D341Med (cell line): ENCODE data around the gene ACSS1.
"Not testable (repeated sequence)": the region's sequence is repeated elsewhere in the genome, so short reads cannot be mapped to it uniquely, and the experiment has no call there.

ENCODE experiments used
- DNase-seq: peaks from one replicate; pipeline ENCODE4 v3.0.0; 2012; ENCODE audit warnings: low spot score

Gene ACSS1

DNA sequence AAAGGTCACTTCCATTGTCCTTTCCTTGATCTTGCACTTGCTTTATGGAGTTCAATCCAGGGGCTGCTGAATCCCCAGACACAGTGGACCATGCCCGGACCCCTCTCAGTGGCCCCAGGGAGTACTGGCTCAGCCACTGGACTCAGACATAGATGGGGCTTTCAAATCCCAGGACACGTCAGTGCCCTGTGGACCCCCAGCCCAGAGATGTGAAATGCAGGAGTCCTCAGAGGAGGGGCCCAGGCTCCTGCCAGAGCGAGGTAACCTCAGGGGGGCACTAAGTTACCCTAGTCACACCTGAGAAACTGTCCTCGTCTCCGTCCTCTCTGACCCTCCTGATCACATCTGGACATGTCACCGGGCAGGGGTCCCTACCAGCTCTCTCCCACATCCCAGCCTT lies 46.7 kb downstream of the ACSS1 start:
- DNase-seq: no peak

DNA sequence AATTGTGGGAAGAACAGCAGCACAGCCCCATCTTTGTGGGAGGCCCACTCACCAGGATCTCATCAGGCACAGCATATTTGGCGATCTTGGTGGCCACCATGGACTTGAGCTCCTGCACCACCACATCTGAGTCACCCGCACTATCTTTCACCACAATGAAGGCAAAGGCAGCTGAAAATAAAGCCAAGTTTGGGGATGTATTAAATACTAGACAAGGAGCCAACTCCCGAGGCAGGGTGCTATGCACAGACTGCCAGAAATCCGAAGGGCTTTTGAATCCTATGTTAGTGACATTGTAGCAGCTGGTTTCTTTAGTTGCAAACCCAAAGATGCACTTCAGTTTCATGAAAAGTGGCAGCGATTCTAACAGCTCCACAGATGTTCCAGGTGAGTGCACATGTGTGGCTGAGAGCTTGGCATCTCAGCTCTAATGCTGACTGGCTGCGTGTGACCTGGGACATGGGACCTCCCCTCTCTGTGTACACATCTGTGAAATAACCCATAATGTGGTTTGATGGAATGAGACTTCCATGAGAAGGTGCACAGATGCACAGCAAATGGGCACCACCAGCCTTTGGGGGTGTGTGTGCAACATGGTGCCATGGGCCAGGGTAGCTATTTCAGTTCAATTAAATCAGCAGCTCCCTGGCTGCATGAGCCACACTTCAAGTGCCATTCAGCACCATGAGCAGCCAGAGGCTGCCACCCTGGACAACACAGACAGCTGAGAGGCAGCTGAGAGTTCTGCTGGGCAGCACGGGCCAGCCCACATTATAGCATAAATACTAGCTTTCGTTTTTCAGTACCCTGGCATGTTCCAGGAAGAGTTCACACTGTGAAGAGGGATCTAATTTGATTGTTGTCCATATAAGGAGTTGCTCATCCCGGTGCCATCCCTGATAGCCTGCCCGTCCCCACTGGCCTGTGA lies 48.5 kb downstream of the ACSS1 start:
- no peak for DNase-seq

DNA sequence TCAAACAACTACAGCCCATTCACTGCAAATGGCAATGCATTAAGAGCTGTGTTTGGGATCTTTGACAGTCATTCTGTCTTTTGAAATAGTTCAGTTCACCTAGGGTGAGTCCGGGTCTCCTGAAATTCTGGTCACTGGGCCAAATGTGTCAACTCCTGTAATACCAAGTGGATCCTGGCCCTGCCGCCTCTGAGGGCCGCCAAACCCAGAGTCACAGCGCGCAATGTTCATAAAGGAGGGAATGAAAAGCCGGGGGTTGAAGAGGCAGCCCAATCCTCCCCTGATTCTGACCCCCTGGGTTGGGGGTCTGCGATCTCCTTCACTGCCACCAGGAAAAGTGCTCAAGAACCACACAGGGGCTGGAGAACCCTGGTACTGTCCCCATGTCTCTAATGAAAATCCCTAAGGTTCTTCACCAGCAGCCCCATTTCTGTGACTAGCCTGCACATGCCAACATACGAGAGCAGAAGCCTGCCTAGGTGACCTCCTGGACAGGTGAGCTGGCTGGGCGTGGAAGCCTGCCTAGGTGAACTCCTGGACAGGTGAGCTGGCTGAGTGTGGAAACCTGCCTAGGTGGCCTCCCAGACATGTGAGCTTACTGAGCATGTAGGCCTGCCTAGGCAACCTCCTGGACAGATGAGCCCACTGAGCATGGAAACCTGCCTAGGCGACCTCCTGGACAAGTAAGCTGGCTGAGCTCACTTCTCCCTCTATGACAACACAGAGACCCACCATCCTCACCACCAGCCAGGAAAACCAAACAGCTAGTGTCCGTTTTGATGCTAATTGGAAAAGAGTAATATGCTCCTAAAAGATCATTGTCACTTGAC lies 49.3 kb downstream of the ACSS1 start:
- DNase-seq: no peak

DNA sequence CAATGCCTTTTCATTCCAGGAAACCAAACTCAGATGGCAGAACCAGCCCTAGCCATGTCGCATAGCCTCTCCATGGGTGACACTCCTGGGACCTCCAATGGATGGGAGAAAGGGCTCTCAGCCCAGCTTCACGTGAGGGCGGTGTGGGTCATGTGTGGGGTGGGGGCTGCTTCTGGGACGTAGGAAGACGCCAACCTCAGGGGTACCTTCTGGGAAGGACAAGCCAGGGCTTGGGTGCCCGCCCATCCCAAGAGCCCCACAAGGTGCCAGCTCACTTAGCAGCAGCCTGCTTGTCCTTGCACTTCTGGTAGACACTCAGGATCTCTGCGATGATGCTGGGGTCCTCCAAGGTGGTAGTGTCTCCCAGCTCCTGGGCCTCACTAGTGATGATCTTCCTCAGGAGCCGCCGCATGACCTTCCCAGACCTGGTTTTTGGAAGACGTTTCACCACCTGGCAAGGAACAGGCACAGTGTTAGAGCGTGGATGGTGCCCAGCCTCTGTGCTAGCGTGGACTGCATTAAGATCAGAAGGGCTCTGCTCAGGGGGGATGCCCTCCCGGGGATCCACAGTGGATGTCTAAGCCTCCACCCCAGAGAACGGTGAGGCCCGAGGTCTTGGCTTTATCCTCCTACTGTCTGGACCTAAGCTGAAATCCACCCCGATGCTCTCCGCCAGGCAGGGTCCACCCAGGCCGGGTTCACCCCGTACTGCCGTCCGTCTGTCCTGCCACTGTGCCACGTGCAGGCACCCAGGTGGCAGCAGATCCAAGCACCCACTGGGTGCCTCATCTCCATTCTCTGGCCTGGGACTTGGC lies 50.2 kb downstream of the ACSS1 start:
- DNase-seq: no peak

DNA sequence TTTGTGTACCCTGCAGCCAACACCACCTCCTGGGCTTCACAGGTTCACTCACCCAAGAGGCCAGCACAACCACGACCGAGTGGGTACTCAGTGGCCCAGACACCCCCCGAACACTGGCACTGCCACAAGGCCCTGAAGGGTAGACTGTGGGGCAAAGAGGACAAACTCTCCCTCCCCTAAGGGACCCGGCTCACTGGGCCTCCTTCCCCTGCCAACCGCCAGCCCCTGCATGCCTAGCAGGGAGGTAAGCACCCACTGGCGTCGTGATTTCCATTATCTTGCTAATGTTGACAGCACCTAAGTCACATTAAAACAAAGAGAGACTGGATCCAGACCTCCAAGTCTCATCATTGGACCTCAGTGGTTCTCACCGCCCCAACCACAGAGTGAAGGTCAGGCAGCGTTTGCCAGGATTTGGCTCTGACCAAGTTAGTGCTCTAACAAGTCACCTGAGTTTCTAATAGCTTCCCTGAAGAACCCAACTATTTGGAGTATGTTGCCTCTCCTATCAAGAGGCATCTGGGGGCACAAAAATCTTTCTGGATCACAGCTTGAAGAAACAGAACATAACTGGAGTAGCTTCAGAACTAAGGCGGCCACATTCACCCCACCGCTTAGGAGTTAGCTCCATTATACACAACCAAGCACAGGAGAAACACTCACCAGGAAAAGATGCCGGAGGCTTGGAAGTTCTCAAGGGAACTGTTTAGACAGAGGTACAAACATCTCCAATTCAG lies 51.3 kb downstream of the ACSS1 start:
- DNase-seq: no peak

DNA sequence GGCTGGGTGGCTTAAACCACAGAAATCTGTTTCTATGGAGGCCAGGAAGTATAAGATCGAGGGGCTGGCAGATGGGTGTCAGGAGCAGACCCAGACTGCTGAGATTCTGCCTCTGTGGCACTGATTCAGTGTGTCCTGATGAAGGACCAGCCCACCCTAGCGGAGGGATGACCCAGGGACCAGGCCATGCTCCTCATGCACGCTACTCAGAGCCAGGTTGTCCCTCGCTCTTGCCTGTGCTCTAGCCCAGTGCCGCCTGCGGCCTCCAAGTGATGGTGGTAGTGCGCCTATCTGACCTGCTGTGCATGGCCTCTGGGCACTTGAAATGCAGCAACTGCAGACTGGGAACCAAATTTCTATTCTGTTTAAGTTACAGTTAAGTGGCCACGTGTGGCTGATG lies 52.3 kb downstream of the ACSS1 start:
- DNase-seq: no peak

DNA sequence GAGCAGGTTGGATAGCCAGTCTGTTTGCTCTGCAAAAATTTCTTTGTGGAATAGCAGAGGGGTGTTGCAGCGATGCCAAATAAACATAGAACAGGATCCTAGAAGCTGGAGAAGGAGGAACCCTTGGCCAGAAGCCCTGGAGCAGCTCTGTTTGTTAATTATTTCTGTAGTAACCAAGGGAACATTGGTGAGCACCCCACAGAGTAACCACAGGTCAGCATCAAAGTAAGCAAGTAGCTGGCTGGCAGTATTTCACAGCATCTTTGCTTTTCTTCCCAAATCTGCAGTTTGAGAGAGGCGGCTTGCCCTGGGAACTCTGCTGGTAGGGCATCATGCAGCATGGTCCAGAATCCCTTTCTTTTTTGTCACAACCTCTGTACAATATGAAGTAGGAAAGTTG lies 52.7 kb downstream of the ACSS1 start:
- DNase-seq: no peak

DNA sequence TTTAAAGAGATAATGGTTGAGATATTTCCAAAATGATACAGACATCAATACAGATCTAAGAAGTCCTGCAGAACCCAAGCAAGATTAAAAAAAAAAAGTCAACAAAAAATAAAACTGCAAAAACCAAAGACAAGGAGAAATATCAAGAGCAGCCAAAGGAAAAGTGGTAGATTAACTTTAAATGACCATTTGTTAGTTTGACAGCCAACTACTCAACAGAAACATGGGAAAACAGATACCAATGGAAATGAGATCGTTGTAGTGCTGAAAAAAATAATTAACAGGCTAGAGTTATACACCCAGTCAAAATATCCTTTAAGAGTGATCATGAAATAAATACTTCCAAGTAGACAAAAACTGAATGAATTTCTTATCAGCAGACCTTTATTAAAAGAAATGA lies 54.9 kb downstream of the ACSS1 start:
- DNase-seq: no peak

DNA sequence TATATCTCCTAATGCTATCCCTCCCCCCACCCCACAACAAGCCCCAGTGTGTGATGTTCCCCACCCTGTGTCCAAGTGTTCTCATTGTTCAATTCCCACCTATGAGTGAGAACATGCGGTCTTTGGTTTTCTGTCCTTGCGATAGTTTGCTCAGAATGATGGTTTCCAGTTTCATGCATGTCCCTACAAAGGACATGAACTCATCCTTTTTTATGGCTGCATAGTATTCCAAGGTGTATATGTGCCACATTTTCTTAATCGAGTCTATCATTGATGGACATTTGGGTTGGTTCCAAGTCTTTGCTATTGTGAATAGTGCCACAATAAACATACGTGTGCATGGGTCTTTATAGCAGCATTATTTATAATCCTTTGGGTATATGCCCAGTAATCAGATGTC lies 56.6 kb downstream of the ACSS1 start:
- DNase-seq: not testable (repeated sequence)

DNA sequence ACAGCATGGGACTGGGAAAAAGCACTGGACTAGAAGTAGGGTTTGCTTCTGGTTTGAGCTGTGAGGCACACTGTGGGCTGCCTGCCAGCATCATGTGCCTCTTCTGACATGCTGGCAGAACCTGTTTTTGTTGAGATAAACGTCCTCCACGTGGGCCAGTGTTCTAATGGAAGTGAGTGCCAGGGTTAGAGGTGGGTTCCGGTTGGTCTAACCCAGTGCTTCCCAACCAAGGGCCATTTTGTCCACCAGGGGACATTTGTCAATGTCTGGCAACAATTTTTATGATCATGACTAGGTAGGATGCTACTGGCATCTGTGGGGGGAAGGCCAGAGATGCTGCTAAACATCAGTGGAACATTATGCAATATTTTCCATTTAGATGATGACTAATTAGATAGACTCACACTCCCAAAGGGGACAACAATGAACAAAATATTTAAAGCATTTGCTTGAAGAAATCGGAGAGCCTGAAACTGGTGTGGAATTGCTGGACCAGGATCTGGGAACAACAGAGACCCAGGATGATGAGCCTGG lies 57.6 kb downstream of the ACSS1 start:
- no peak for DNase-seq

DNA sequence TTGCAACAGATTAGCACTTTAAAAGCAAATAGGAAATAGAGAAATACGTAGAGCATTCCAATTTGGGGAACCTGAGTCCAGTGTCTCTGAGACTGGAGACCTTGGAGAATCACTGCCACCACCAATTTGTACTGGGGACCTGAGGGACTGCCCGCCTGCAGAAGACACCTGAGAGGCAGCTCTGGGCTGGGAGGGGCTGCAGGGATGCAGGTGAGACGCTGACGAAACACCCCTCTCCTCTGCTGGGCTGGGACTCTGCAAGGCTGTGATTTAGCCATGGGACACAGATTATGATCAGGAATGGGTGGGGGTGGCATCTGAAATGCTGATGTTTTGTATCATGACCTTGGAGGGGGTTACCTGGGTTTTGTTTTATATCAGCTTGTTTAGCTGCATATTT lies 58.4 kb downstream of the ACSS1 start:
- no peak for DNase-seq

DNA sequence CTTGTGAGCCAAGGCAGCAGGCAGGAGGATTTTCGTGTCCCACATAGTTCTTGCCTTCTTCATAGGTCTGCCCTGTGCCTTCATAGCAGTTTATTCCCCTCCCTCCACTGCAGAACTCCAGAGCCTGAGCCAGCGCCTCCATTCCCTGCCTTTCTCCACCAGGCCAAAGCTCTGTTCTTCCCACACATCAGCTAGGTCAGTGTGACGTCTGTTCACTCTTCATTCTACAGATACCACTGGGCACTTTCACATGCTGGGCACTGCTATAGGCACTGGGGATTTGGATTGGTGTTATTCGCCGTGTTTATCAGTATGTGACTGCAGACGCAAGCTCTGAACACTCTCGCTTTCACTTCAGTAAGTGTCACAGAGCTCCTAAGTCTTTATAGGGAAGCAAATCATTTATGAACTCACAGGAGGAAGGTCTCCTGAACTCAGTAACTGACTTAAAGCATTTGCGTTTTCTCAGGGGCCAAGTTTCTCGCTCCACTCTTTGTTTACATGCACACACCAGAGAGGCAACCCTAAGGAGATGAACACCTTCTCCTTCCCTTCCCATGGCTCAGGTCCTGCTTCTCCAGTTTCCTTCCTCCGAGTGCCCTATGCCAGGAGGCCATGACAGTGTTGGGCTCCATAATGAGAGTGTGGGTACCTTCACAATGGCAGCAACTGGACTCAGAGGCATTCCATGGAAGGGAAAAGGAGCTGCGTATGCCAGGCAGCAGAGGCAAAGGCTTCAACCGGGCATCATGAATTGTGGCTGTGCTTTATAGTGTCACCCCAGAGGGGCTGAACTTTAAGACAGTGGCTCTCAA lies 59.1 kb downstream of the ACSS1 start:
- DNase-seq: no peak

DNA sequence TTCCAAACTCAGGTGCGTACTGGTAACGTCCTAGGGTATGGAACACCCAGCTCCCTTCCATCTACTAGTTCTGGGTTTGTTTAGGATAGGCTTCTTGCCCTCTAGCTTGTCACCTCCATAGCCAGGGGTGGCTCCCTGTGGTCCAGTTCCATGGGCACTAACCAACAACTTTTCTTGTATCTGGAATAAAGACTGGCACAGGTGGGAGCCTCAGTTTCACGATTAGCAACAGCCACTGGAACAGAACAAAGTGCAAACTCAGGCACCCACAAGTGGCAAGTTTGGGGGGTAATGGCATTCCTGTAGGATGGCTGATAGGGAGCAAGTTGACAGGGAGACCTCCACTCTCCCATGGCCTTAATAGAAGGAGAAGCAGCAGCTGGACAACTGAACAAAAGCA lies 59.8 kb downstream of the ACSS1 start:
- DNase-seq: no peak

DNA sequence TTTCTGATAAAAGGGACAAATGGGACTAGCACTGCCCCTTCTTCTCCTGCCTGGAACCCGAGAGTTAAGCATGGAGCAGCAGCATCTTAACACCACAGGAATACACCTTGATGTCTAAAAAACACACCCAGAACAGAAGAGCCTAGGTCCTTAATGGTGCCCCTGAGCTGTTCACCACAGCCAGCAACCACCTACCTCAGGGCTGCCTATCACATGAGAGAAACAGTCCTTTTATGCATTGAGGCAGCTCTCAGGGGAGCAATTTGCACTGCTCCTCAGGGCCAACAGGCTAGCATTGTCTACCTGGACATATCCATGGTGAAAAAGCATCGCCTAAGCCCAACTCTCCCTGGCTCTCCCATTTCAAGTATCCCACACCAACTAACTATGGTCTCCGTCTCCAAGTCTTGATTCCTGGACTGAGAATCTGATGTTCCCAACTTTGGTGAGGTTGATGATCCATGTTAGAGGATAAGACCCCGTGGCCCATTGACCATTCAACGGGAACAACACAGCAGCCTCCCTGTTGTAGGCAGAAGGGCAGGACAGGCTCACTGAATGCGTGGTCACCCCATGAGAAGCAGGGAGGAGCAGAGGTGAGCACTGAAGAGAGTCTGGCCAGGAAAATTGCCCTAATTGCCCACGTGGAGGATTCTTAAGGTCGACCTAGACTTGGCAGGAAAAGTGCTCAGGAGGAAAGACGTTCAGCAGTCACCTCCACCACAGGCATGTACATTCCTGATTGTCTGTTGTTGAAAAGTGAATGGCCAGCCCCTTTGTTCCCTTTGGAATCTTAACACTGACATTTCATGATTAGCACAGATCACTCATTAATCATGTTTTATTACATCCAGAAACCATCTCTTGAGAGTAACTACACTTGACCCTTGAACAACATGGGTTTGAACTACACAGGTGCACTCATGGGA lies 61.2 kb downstream of the ACSS1 start:
- DNase-seq: no peak

DNA sequence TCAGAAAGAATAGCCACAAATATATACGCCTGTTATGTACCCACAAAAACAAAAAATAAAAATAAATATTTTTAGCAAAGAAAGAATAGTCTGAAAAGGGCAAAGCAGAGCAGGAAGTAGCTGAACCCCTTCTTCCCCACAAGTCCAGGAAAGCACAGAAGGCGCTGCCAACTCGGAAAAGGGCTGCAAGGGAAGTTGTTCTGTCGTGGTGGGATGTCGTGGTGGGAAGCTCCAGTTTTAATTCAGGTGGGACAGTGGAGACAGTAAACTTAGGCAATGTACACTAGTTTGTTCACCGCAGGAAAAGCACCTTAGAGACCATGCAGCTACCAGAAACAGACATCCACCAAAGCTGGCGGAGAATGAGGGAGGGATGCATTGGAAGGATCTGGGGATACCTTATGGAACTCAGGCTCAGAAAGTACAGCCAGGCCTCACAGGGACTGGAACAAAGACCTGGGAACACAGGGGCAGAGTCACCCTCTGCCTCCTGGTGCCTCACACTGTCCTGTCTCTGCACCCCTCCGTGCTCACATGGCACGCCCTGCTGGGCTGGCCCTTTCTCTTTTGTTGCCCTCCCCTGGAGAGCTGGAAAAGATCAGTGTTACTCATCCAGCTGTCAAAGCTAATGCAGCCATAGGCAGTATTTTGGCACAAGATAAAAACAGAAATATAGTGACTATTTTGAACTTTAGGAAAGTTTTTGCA lies 62.0 kb downstream of the ACSS1 start:
- DNase-seq: no peak

DNA sequence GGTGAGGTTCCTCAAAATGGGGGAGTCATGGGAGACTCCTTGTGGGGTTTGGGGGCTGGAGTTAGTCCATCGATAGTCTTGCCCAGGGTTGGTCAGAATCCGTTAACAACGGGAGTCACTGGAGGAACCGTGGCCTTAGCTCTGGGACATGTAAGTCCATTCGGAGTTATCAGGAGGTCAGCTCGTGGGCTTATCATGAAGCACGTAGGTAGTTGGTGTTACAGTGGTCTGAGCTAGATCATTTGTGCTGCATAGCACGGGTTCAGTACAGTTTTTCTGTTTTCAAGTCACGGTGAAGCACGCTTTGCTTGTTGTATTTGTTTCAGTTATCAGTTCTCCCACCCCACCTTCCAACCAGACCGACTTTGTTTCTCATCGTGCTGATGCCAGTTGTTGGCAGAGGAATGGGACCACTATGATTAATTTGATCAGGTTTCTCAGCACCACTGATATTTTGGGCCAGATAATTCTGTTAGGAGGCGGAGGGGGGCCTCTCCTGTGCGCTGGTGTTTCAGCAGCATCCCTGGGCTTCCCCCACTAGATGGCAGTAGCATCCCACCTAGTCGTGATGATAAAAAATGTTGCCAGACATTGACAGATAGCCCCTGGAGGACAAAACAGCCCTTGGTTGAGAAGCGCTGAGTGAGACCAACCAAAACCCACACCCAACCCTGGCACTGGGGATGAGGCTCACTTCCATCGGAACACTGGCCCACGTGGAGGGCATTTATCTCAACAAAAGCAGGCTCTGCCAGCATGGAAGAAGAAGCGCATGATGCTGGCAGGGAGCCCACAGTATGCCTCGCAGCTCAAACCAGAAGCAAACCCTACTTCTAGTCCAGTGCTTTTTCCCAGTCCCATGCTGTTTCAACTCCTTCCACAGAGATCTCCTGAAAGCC lies 63.2 kb downstream of the ACSS1 start:
- DNase-seq: peak; percentile 85

DNA sequence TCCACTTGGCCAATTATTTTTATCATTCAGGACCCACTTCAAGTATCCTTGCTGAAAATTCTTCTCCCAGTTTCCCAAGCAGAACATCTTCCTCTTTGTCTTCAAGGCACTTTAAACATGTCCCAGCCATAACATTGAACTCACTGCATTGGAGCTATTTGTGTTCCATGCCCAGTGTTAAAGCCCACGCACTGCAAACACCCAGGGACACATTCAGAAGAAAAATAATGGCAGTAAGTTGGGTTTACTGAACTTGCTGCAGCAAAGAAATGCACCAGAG lies 63.8 kb downstream of the ACSS1 start:
- DNase-seq: no peak
